NCI-H1105 (cell line): ENCODE data around the gene MTCL1.

Experiments used
- DNase-seq: peaks from one replicate; lab custom pipeline; 2025; lab: John Stamatoyannopoulos, UW

MTCL1 gene

DNA sequence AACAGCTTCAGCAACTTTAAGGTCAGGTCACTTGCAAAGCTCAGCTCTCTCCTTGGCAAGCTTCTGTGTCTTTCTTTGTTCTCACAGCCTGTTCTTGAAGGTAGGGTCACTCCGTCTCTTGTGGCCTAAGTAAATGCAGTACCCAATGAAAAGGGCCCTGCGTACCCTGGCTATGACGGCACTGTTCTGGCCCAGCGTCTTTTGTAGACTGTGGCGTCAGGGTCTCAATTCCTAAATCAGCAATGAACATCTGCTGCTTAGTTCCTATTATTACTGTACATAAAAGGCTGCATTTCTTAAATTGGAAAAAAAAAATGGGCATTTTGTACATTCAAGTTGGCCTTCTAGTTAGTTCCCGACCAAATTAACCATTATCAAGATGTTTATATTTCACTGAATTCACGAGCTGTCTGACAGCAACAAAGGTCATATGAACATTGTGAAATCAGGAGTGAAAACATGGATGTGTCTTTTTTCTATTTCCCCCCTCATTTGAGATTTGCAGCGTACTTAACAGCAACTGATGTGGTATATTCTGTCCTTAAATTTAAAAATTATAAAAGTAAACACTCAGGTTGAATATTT lies 17.0 kb upstream of the MTCL1 start:
- DNase-seq = no peak

- no peak for DNase-seq
Observed at GRCh38 chr18:8688816-8689215, 16.5 kb upstream of the MTCL1 start.

DNA sequence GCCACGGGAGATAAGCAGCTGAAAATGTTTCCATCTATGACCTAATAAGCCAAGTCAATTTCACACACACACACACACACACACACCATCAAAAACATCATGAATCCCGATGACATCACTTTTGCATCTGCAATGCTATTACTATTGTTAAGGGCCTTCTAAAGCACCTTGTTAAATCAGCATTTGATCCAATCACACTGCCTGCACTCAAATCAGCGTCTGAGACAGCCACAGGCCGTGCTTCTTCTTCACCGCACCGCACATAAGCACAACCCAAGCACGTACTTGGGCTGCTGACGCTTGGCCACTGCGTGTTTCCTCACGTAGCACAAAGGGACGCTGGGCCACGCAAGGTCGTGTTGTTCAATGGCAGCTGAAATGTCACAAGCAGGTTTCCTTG lies 15.8 kb upstream of the MTCL1 start:
- no peak for DNase-seq

DNA sequence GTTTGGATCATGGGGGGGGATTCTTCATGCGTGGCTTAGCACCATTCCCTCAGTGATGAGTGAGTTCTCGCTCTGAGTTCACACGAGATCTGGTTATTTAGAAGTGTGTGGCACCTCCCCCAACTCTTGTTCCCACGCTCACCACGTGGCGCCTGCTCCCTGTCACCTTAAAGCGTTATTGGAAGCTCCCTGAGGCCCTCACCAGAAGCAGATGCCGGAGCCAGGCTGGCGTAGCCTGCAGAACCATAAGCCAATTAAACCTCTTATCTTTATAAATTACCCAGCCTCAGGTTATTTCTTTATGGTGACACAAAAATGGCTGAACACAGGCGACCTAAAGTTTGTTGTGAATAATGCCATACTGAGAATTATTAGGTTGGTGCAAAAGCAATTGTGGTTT lies 10.5 kb upstream of the MTCL1 start:
- no peak for DNase-seq

- no peak for DNase-seq
Observed at GRCh38 chr18:8695932-8696517, 9.3 kb upstream of the MTCL1 start.

DNA sequence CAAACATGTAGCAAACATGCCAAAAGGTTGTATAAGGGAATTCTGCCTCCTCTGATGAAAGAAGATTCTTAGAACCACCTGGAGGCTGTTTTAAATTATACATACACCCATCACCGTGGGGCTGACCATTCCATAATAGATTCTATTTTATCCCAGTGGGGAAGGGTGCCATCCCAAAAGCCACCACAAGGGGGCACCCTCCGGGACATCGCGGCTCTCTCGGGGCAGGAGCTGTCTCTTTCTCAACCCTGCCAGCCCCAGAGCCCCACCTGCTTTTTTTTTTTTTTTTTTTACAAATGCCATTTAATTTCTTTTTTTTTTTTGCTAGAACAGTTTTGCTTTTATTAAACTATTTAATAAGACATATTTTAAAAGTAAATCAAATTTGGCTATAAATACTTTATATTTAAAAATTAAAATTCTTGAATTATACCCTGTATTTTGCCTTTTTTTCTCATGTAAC lies 8.6 kb upstream of the MTCL1 start:
- DNase-seq = peak; percentile 11

DNA sequence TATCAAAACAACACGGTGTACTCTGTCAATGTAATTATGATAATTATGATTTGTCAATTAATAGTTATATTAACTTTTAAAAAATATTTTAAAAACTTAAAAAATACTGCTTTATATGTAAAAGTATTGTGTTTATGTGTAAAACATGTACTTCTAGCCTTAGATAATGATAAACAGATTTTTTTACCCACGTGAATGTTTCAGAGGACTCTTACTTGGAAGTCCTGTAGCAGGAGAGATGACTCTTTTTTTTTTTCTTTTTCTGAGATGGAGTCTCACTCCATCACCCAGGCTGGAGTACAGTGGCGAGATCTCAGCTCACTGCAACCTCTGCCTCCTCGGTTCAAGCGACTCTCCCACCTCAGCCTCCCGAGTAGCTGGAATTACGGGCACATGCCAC lies 6.2 kb upstream of the MTCL1 start:
- DNase-seq = no peak

DNA sequence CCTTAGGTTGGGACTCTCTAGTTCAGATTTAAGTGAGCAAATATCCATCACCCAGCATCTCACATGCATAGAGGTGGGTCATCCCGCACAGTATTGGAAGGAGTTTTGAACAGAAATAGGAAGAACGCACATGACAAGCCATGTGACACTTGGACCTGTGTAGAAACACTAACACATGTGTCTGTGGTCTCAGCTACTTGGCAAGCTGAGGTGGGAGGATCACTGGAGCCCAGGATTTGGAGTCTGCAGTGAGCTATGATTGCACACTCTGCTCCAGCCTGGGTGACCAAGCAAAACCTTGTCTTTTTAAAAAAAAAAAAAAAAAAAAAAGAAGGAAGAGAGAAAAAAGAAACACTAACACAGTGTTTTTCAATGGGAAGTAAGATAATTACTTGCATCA lies 5.4 kb upstream of the MTCL1 start:
- DNase-seq = no peak

DNA sequence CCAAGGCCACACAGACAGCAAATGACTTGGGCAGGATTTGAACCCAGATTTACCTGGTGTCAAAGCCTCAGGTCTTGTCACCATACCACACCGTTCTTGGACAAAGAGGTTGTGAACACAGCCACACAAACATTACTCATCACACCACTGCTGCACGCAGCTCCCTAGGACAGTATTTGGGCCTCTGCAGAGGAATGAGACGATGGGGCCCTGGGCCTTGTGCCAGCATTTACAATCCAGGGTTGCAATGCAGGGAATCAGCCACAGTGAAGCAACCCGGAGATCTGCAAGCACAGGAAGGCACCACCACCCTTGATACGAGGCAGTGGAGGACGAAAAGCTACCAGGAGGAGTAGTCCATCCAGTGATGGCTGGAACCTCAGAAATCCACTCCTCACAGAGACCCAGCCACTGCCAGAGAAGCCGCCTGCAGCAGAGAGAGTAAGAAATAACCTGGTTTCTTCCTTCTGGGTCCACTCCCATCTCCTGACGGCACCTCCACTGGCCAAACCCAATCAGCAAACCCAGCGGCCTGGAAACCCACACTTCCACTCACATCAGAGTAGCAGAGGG lies 3.7 kb upstream of the MTCL1 start:
- no peak for DNase-seq

DNA sequence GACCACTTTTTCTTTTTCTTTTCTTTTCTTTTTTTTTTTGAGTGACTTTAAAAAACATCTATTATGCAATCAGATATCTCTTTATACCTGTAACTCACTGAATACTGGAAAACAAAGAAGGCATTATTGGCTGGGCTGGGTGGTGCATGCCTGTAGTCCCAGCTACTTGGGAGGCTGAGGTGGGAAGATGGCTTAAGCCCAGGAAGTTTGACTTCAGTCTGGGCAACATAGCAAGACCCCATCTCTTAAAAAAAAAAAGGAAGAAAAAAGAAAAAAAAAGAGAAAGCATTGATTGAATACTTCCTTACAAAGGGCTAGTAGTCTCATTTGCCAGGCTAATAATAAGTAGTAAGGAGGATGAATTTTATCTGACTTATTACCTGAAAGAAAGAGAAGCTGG lies 2.7 kb upstream of the MTCL1 start:
- no peak for DNase-seq

GRCh38 chr18:8703092-8703709 lies 2.2 kb upstream of the MTCL1 start:
- DNase-seq = no peak

DNA sequence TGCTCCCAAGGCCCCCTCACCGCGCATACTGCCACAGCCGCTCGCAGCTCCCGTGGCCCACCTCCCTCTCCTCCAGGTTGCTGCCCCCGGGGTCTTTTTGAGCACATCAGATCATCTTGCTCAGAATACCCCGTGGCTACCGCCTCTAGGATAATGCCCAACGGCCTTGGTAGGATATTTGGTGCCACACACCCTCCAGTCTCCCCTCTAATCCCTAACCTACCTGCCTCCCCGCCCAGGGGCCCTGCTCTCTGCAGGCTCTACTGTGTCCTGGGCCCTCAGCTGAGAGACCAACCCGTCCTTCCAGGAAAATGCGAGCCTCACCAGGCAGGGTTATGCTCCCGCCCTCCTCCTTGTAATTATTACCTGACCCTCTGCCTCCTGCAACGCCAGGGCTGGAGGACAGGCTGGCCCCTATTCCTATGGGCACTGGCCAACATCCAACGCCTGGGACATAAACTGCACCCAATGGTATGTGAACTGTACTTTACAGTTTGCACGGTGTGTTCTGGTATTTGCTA lies 1.5 kb upstream of the MTCL1 start:
- no peak for DNase-seq

GRCh38 chr18:8704361-8705237 lies 757 bp upstream of the MTCL1 start:
- peak; percentile 67 for DNase-seq

- no peak for DNase-seq
Observed at GRCh38 chr18:8705961-8706790, 820 bp downstream of the MTCL1 start.

DNA sequence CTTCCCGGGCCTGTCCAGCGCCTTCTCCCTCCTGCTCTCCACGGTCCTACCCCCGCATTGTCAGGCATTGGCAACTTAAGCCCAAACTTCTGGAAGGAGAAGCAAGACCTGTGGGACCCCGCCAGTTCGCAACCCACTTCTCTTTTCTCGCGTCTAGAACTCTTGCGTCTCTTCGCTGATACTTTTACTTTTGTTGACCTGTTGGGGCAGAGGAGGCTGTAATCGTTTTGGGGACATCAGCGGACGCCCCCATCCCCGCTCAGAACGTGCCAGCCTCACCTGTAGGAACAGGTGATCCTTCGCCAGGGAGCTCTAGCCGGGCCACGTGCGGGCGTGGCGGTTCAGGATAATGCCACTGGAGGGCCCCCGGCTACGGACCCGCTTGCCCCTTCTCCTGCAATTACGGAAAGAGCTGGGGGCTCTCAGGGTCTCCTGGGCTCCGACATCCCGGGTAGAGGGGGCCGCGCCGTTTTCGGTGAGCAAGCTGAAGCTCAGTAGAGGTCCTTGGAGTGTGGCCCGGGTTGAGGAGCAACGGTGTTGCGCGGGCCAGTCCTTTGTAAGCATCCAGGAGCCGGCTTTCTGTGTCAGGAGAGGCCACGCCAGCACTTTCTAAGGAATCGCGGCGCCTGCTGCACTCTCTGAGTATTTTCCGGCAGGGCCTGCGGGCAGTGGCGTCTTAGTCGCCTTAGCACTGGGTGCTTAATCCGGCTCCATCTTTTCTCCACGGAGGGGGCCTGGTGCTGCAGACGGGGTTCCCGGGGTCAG lies 1.6 kb downstream of the MTCL1 start:
- peak; percentile 29 for DNase-seq

GRCh38 chr18:8707556-8708300 lies 2.4 kb downstream of the MTCL1 start:
- DNase-seq = no peak

GRCh38 chr18:8708670-8709069 lies 3.3 kb downstream of the MTCL1 start:
- DNase-seq = no peak

DNA sequence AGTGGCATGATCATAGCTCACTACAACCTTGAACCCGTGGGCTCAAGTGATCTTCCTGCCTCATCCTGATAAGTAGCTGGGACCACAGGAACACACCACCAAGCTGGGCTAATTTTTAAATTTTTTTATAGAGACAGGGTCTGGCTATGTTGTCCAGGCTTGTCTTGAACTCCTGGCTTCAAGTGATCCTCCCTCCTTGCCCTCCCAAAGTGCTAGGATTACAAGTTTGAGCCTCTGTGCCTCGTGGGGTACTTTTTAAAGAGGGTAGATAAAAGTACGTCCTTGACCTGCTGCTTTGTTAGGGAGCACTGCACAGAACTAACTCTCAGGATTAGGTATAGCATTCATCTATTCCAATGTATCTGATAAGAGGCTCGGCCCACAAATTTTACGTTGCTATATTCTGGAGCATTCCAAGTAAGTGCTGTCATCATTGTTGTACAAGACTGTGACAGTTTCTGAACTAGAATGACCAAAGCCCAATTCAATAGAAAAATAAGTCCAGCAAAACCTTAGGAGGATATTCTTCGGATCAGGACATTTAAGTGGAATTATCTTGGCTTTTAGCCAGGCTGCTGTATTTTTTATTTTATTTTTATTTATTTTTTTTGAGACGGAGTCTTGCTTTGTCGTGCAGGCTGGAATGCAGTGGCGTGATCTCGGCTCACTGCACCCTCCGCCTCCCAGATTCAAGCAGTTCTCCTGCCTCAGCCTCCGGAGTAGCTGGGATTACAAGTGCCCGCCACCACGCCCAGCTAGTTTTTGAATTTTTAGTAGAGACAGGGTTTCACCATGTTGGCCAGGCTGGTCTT lies 4.1 kb downstream of the MTCL1 start:
- no peak for DNase-seq

GRCh38 chr18:8711736-8712135 lies 6.4 kb downstream of the MTCL1 start:
- no peak for DNase-seq
